ENCODE data around the gene COL20A1. TPM values are rescaled to one million over a fixed set of nuclear protein-coding genes. Genes with fewer than 3 reads are reported as not detected.

COL20A1 gene
- total and polyA plus RNA-seq, 12 donors, result 0.26 to 0.30 TPM; not detected in 10

GRCh38 chr20:63290677-63291472, 2.1 kb upstream of the COL20A1 start:
- ATAC-seq (peak in 7 of 8 donors; percentile 10 to 56 (median 33)), DNase-seq (peak in 1 of 2 donors; percentile 34)
- no peak overlapping the region for H3K4me3 ChIP-seq
- 36 to 39% methylated on average over 25 to 26 of the region's 26 CpGs for WGBS, 2 donors
- peaks cover 0 to 33% (median 22%) of the 10 kb centered on the region in 7 donors for H3K27me3 ChIP-seq
- H3K36me3 ChIP-seq, result peaks cover 0 to 40% (median 10%) of the 10 kb centered on the region in 9 donors
- no peak overlapping the region for H3K27ac ChIP-seq
- H3K9me3 ChIP-seq, result no peaks in the 10 kb centered on the region
- intact Hi-C loops (cut with DNase I), result no loop called here
- H3K4me1 ChIP-seq, result peaks cover 0 to 10% (median 0%) of the 10 kb centered on the region in 9 donors
- TF ChIP-seq CTCF (IDR thresholded peaks at IDR 0.05), result peak; percentile 31 to 76 (median 61)

- DNase-seq (peak in 1 of 2 donors; percentile 8), ATAC-seq (no peak)
- H3K36me3 ChIP-seq, result peaks cover 0 to 30% (median 4%) of the 10 kb centered on the region in 9 donors
- no peaks in the 10 kb centered on the region for H3K9me3 ChIP-seq
- H3K4me1 ChIP-seq, result peaks cover 0 to 10% (median 0%) of the 10 kb centered on the region in 9 donors
- H3K27me3 ChIP-seq, result peaks cover under 1 to 43% (median 31%) of the 10 kb centered on the region in 7 donors
- WGBS, 2 donors, result 76 to 79% methylated on average over 10 of the region's 10 CpGs
- intact Hi-C loops (cut with DNase I), result no loop called here
- TF ChIP-seq CTCF (IDR thresholded peaks at IDR 0.05), result no peak
- H3K4me3 ChIP-seq, result no peak overlapping the region
- no peak overlapping the region for H3K27ac ChIP-seq
Observed at GRCh38 chr20:63291811-63292210, 1.2 kb upstream of the COL20A1 start.

- Histone ChIP-seq H3K4me1 (peaks cover 0 to 10% (median 0%) of the 10 kb centered on the region in 9 donors), H3K27ac (no peak overlapping the region), H3K4me3 (no peak overlapping the region), H3K27me3 (peaks cover 5 to 48% (median 36%) of the 10 kb centered on the region in 7 donors), H3K36me3 (peaks cover 0 to 25% (median 4%) of the 10 kb centered on the region in 9 donors), H3K9me3 (no peaks in the 10 kb centered on the region)
- ATAC-seq, result no peak
- TF ChIP-seq CTCF (IDR thresholded peaks at IDR 0.05), result no peak
- DNase-seq, result peak in 1 of 2 donors; percentile 10
- intact Hi-C loops (cut with DNase I), result no loop called here
- 80 to 83% methylated on average over 16 of the region's 16 CpGs for WGBS, 2 donors
Observed at GRCh38 chr20:63292292-63292701, 689 bp upstream of the COL20A1 start.

- H3K27me3 ChIP-seq, result peaks cover 8 to 59% (median 46%) of the 10 kb centered on the region in 7 donors
- ATAC-seq (no peak), DNase-seq (peak in 1 of 2 donors; percentile 13)
- TF ChIP-seq CTCF (IDR thresholded peaks at IDR 0.05), result no peak
- H3K4me1 ChIP-seq, result peaks cover 0 to 10% (median 0%) of the 10 kb centered on the region in 9 donors
- H3K36me3 ChIP-seq, result peaks cover 0 to 14% (median 3%) of the 10 kb centered on the region in 9 donors
- no peaks in the 10 kb centered on the region for H3K9me3 ChIP-seq
- intact Hi-C loops (cut with DNase I), result no loop called here
- WGBS, 2 donors, result 55 to 63% methylated on average over 11 of the region's 11 CpGs
- H3K27ac ChIP-seq, result no peak overlapping the region
- no peak overlapping the region for H3K4me3 ChIP-seq
Observed at GRCh38 chr20:63293456-63293855, 470 bp downstream of the COL20A1 start.

Data from heart right ventricle (tissue), 16 donors.